GM20000 (cell line): Measurements from ENCODE around the gene ZFAND3.

Source experiments
- DNase-seq: peaks from one replicate; pipeline ENCODE4 v3.0.0; 2012; ENCODE audit warnings: low spot score
- CTCF ChIP-seq: IDR thresholded peaks from 2 replicates; pipeline ENCODE4 v1.5.1; 2012; ENCODE audit warnings: mild to moderate bottlenecking, control low read depth; ENCODE audit errors: extremely low read depth, missing control alignments

ZFAND3 gene

GRCh38 chr6:37819177-37819801, at the start of gene ZFAND3:
Gene ZFAND3, plus strand, starts transcription at chr6:37819727. Its CDS starts 219 bp downstream, at chr6:37819946.
- DNase-seq: peak; percentile 95
- no peak for TF ChIP-seq CTCF

- no peak for TF ChIP-seq CTCF
- no peak for DNase-seq
Observed at GRCh38 chr6:37774028-37774680, 45.4 kb upstream of the ZFAND3 start.

GRCh38 chr6:37776566-37776965, 43.0 kb upstream of the ZFAND3 start:
- no peak for TF ChIP-seq CTCF
- DNase-seq: no peak

GRCh38 chr6:37777272-37777834, 42.2 kb upstream of the ZFAND3 start:
- no peak for DNase-seq
- TF ChIP-seq CTCF: no peak

- no peak for TF ChIP-seq CTCF
- no peak for DNase-seq
Observed at GRCh38 chr6:37779111-37779800, 40.3 kb upstream of the ZFAND3 start.

- no peak for TF ChIP-seq CTCF
- no peak for DNase-seq
Observed at GRCh38 chr6:37779902-37780628, 39.5 kb upstream of the ZFAND3 start.
